Epithelial cell of prostate (primary cell): ENCODE measurements around the gene HTR3A.

ENCODE experiments used
- DNase-seq: peaks from one replicate; pipeline ENCODE4 v3.0.0-alpha.2; 2011; ENCODE audit warnings: low read depth, low spot score
- H3K27ac ChIP-seq: fragments of 450-650 bp; 2 replicates; pipeline ENCODE4 v1.5.1; 2017; ENCODE audit warnings: mild to moderate bottlenecking

HTR3A gene

DNA sequence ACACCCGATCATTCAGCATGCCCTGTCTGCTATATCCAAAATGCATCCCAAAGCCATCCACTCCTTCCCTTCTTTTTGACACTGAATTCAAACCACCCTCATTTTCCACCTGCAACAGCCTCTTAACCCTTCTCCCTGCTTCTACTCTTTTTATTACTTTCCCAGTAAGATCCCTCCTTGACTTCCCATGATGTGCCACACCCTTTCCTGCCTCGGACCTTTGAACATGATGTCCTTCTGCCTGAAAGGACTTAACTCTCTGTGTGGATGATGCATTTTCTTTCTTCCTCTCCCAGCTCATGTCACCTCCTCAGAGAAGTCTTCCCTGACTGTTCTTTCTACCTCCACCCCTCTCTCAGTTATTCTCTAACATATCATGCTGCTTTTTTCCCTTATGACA is 36.5 kb downstream of the HTR3A start:
- DNase-seq, result no peak
- no peak overlapping the region for H3K27ac ChIP-seq

- DNase-seq, result no peak
- no peak overlapping the region for H3K27ac ChIP-seq
Measured at GRCh38 chr11:114015117-114015516, 40.2 kb downstream of the HTR3A start.

DNA sequence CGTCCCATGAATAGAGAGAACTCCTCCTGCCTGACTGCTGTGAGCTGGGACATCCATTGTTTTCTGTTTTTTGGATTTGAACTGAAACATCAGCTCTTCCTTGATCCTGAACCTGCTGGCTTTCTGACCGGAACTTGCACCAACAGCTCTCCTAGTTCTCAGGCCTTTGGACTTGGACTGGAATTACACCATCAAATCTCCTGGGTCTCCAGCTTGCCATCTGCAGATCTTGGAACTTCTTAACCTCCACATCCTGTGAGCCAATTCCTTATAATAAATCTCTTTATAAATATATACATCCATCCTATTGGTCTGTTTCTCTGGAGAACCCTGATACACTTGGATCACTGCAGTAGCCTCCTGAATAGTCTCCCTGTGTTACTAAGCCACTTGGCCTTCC is 42.1 kb downstream of the HTR3A start:
- no peak for DNase-seq

GRCh38 chr11:114017723-114018122 is 42.8 kb downstream of the HTR3A start:
- DNase-seq, result no peak
- H3K27ac ChIP-seq, result no peak overlapping the region

More for the DNA sequence above, 42.1 kb downstream of the HTR3A start:
- no peak overlapping the region for H3K27ac ChIP-seq

GRCh38 chr11:114019046-114019445 is 44.1 kb downstream of the HTR3A start:
- DNase-seq, result no peak
- no peak overlapping the region for H3K27ac ChIP-seq

- DNase-seq, result no peak
- H3K27ac ChIP-seq, result no peak overlapping the region
Measured at GRCh38 chr11:114019574-114019973, 44.7 kb downstream of the HTR3A start.

- DNase-seq, result no peak
- H3K27ac ChIP-seq, result no peak overlapping the region
Measured at GRCh38 chr11:114025329-114025907, 50.5 kb downstream of the HTR3A start.

GRCh38 chr11:114026355-114026754 is 51.4 kb downstream of the HTR3A start:
- no peak for DNase-seq
- no peak overlapping the region for H3K27ac ChIP-seq

DNA sequence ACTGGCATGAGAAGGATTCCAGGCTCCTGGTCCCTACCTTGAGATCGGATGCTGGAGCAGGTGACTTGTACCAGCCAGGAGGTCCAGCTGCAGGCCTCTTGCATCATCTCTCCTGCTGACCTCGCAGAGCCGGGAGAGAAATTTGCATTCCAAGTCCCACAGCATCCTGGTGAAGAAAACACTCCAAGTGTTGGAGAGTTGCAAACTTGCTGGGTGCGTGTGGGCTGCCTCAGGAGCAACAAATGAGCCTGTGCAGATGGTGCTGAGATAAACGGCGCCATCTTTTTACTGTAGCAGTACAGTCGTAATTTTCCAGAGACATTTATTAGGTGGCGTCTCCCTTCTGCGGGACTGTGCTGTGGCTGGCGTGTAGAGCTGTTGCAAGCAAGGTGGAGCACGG is 52.5 kb downstream of the HTR3A start:
- no peak overlapping the region for H3K27ac ChIP-seq
- DNase-seq, result no peak

GRCh38 chr11:114027926-114028325 is 53.0 kb downstream of the HTR3A start:
- no peak for DNase-seq
- H3K27ac ChIP-seq, result no peak overlapping the region

- no peak for DNase-seq
- no peak overlapping the region for H3K27ac ChIP-seq
Measured at GRCh38 chr11:114031246-114031966, 56.5 kb downstream of the HTR3A start.

DNA sequence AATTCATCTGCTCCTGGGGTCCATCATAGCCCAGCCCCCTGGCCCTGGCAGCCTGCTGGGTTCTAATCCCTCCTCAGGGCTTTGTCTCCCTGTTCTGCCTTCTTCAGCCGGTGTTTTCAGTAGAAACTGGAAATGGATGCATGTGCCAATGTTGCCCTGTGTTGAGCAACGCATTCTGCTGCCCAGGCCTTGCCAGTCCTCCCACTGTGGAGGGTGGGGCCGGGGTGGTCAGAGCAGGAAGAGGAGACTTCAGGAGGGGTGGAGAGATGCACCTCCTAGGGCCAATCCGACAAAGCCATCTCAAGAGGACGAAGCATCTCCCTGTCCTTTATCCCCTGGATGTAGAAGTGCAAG is 57.0 kb downstream of the HTR3A start:
- no peak for DNase-seq
- H3K27ac ChIP-seq, result no peak overlapping the region

DNA sequence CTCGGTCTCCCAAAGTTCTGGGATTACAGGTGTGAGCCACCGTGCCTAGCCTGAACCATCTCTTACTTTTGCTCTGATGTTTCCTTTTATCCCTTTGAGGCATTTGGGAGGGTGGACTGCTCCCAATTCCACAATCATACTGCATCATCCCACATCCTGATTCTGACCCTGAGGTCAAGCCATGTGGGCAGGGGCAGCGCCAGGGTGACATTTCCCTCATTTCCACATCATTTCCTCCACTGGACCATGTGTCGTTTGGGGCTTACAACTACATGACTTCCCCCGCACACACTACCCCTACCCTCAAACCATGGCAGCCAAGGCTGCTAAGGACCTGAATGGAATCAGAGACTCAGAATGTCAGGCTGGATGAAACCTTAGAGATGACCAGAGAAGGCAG is 58.2 kb downstream of the HTR3A start:
- no peak overlapping the region for H3K27ac ChIP-seq
- DNase-seq, result no peak

DNA sequence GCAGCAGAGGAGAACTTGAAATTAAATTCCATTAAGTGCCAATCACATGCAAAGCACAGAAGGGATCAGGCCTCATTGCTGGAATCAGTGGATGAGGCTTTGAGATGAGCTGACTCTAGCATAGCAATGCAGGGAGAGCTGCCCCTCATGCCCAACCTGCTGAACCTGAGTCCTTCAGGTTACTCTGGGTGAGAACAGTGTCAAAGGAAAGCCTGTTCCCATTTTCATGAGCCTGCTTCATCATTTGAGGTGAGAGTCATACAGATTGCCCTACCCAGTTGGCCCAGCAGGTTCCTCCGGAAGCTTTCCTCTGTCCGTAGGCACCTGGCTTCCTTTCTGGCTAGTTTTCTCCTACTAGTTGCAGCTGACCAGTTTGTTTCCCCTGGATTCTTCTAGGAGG is 58.7 kb downstream of the HTR3A start:
- H3K27ac ChIP-seq, result no peak overlapping the region
- DNase-seq, result no peak

DNA sequence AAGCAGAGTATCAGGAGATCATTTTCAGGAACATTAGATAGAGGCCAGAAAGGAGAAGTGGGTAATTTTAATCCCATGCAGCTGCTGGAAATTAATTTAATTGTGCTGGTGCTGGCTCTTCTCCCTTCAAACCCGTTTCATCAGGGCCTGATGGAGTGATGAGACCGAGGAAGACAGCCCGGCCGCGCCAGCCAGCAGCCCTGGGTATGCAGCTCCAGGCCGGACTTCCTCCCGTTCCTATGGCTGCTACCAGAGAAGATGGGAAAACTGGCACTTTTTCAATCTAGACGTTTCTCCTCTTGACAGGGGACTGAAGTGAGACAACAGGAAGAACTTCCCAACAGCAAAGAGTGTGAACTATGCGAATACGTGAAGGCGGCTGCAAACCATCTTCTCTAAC is 60.0 kb downstream of the HTR3A start:
- no peak for DNase-seq

DNA sequence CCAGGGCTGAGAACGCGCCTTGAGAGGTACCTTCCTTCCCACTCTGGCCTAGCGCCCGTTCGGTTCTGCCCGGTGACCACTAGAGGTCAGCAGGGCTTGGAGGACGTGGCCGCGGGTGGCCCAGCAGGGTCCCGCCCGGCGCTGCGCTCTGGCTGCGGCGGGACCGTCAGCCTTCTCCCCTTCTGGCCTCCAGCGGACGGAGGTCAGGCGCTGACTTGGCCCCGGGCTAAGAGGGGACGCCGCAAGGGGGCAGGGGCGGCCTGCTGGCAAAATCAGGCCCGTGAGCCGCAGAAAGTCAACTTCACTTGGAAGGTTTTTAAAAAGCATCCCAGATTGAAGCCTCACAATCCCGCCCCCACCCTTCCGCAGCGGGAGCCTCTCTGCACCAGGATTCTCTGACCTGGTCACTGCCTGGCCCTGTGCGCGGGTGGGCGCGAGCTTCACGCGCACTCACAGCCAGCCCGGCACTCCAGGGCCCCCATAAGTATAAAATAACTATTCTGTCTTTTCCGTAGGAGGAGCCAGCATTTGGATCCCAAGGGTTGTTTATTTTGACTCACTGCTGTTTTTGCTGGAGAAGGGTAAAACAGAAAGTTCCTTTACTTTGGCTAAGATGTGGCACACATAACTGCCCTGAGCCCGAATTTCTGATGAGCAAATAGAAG is 61.4 kb downstream of the HTR3A start:
- H3K27ac ChIP-seq, result no peak overlapping the region
- no peak for DNase-seq

More for the DNA sequence above, 60.0 kb downstream of the HTR3A start:
- H3K27ac ChIP-seq, result no peak overlapping the region

GRCh38 chr11:114036958-114037357 is 62.0 kb downstream of the HTR3A start:
- DNase-seq, result no peak
- no peak overlapping the region for H3K27ac ChIP-seq

DNA sequence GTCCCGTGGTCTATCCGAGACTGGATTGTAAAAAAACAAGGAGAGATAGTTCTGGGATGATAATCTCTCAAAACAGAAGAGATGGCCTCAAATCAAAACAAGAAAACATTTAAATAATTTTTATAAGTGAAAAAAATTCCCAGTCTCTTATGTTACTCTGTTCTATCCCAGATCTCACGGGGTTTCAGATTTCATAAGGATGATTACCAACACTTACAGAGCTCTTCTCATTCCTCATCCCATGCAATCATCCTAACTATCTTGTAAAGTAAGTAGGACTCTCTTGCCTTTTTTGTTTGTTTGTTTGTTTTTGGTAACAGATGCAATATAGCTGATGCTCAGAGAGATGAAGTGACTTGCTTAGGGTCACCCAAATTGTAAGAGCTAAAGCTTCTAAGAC is 64.6 kb downstream of the HTR3A start:
- H3K27ac ChIP-seq, result no peak overlapping the region
- no peak for DNase-seq
